ENCODE results near the gene ENDOV. TPM values are rescaled to one million over a fixed set of nuclear protein-coding genes. Genes with fewer than 3 reads are reported as not detected.
A peak's percentile ranks its signal among the peaks of the same experiment; 100 is the strongest.

Gene ENDOV
- total RNA-seq, 2 experiments from 2014 or later, result 16.8 to 18.1 TPM

GRCh38 chr17:80453126-80453997 is 38.4 kb downstream of the ENDOV start:
- no peak for DNase-seq
- Mint-ChIP-seq H3K27ac (peak overlapping the region; percentile 99), H3K27me3 (peaks cover 11% of the 10 kb centered on the region), H3K36me3 (ENCODE audit: low read depth) (peaks cover 5% of the 10 kb centered on the region), H3K4me3 (peak overlapping the region; percentile 99), H3K4me1 (ENCODE audit: low read depth) (peaks cover 28% of the 10 kb centered on the region), H3K9me3 (no peaks in the 10 kb centered on the region)
- TF ChIP-seq CTCF (IDR thresholded peaks at IDR 0.05), result no peak
- ChIA-PET POLR2A (interaction anchor here (0.6 to 2.8 kb wide), 14 partner anchors 10 to 471 kb away, joined by 3 to 15 read pairs (median 4); partner anchors contain the start of gene NPTX1), CTCF (interaction anchor here (0.8 to 1.8 kb wide), 2 partner anchors 26 to 446 kb away, joined by 3 to 4 read pairs; no protein-coding TSS in a partner anchor)
- intact Hi-C loops (cut with micrococcal nuclease), result no loop called here
- ATAC-seq, result no peak

GRCh38 chr17:80453998-80454556 is 39.1 kb downstream of the ENDOV start:
- DNase-seq, result peak; percentile 31
- POLR2A ChIA-PET, result interaction anchor here (0.6 to 2.8 kb wide), 21 partner anchors 11 to 663 kb away, joined by 3 to 15 read pairs (median 4); partner anchors contain the start of gene NPTX1

GRCh38 chr17:80454557-80455335 is 39.8 kb downstream of the ENDOV start:
- H3K9me3 Mint-ChIP-seq, result no peaks in the 10 kb centered on the region
- H3K27ac Mint-ChIP-seq, result peak overlapping the region; percentile 92
- peak overlapping the region; percentile 99 for H3K4me3 Mint-ChIP-seq
- peaks cover 5% of the 10 kb centered on the region for H3K36me3 Mint-ChIP-seq (ENCODE audit: low read depth)
- peaks cover 24% of the 10 kb centered on the region for H3K27me3 Mint-ChIP-seq
- H3K4me1 Mint-ChIP-seq (ENCODE audit: low read depth), result peaks cover 28% of the 10 kb centered on the region
- peak; percentile 93 for ATAC-seq
- ChIA-PET CTCF (interaction anchor here (1.0 to 2.0 kb wide), 4 partner anchors 20 to 444 kb away, joined by 3 to 11 read pairs (median 6); no protein-coding TSS in a partner anchor), POLR2A (interaction anchor here (0.6 to 2.8 kb wide), 25 partner anchors 10 to 662 kb away, joined by 3 to 15 read pairs (median 4); partner anchors contain the start of genes NPTX1 and RPTOR)
- peak; percentile 97 for DNase-seq
- no peak for TF ChIP-seq CTCF (IDR thresholded peaks at IDR 0.05)
- intact Hi-C loops (cut with micrococcal nuclease), result no loop called here

More at GRCh38 chr17:80453998-80454556, 39.1 kb downstream of the ENDOV start:
- peak; percentile 0 for ATAC-seq
- H3K27me3 Mint-ChIP-seq, result peaks cover 17% of the 10 kb centered on the region
- intact Hi-C loops (cut with micrococcal nuclease), result no loop called here
- H3K36me3 Mint-ChIP-seq (ENCODE audit: low read depth), result peaks cover 5% of the 10 kb centered on the region
- no peaks in the 10 kb centered on the region for H3K9me3 Mint-ChIP-seq
- H3K4me1 Mint-ChIP-seq (ENCODE audit: low read depth), result peaks cover 28% of the 10 kb centered on the region
- peak overlapping the region; percentile 99 for H3K27ac Mint-ChIP-seq
- no peak for TF ChIP-seq CTCF (IDR thresholded peaks at IDR 0.05)
- CTCF ChIA-PET, result interaction anchor here (1.6 to 2.0 kb wide), 3 partner anchors 27 to 445 kb away, joined by 4 to 11 read pairs (median 7); no protein-coding TSS in a partner anchor
- peak overlapping the region; percentile 99 for H3K4me3 Mint-ChIP-seq

GRCh38 chr17:80455336-80455710 is 40.4 kb downstream of the ENDOV start:
- ChIA-PET CTCF (interaction anchor here (1.0 to 2.0 kb wide), 4 partner anchors 20 to 444 kb away, joined by 3 to 11 read pairs (median 6); no protein-coding TSS in a partner anchor), POLR2A (interaction anchor here (0.8 to 2.8 kb wide), 16 partner anchors 10 to 444 kb away, joined by 3 to 15 read pairs (median 4); partner anchors contain the start of genes NPTX1 and RPTOR)
- ATAC-seq (peak; percentile 20), DNase-seq (peak; percentile 56)
- intact Hi-C loops (cut with micrococcal nuclease), result no loop called here
- H3K4me1 Mint-ChIP-seq (ENCODE audit: low read depth), result peaks cover 28% of the 10 kb centered on the region
- H3K36me3 Mint-ChIP-seq (ENCODE audit: low read depth), result peaks cover 5% of the 10 kb centered on the region
- peak overlapping the region; percentile 99 for H3K4me3 Mint-ChIP-seq
- H3K9me3 Mint-ChIP-seq, result no peaks in the 10 kb centered on the region
- no peak for TF ChIP-seq CTCF (IDR thresholded peaks at IDR 0.05)
- H3K27ac Mint-ChIP-seq, result peak overlapping the region; percentile 92
- peaks cover 24% of the 10 kb centered on the region for H3K27me3 Mint-ChIP-seq

Data from activated CD8-positive, alpha-beta T cell treated with anti-CD3 and anti-CD28 coated beads for 36 hours (primary cell).